GM12873 (cell line): ENCODE data around the gene FCHSD2.

Experiments used
- TF ChIP-seq, protein P1 (sequence below): IDR thresholded peaks from 2 replicates; pipeline ENCODE4 v1.5.1; 2012; ENCODE audit warnings: low read depth, mild to moderate bottlenecking, moderate library complexity, low read length, control low read depth; ENCODE audit not compliant: insufficient read depth; ENCODE audit errors: missing control alignments

Gene FCHSD2

DNA sequence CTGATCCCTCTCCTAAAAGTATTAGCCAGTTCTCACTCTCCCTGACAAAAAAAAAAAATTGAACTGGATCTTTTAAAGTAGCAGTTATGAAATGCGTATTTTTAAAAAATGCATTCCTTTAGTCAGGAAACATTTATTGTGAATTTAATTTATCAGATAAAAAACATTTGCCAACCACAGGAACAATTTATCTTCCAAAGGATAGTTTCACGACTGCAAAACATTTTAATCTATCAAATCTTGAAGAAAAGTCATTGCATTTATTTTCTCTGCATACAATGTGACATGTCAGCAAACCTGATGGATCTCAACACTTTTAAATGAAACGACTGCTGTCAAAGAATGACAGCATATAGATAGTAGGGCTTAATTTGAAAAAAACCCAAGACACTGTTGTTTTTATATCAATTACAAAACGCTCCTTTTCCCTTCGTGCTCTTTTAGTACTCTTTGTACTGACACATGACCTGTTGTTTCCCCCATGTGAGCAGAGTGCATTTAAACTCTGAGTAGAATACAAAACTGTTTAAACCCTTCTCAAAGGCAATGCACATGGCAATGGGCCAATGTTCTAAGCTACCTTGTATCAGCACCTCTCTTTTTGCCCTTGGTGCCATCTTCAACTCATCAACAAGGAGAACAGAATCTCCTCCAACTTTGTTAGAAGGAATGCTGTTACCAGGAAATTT lies 220.9 kb downstream of the FCHSD2 start:
- TF ChIP-seq, protein P1, sequence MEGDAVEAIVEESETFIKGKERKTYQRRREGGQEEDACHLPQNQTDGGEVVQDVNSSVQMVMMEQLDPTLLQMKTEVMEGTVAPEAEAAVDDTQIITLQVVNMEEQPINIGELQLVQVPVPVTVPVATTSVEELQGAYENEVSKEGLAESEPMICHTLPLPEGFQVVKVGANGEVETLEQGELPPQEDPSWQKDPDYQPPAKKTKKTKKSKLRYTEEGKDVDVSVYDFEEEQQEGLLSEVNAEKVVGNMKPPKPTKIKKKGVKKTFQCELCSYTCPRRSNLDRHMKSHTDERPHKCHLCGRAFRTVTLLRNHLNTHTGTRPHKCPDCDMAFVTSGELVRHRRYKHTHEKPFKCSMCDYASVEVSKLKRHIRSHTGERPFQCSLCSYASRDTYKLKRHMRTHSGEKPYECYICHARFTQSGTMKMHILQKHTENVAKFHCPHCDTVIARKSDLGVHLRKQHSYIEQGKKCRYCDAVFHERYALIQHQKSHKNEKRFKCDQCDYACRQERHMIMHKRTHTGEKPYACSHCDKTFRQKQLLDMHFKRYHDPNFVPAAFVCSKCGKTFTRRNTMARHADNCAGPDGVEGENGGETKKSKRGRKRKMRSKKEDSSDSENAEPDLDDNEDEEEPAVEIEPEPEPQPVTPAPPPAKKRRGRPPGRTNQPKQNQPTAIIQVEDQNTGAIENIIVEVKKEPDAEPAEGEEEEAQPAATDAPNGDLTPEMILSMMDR: no peak

DNA sequence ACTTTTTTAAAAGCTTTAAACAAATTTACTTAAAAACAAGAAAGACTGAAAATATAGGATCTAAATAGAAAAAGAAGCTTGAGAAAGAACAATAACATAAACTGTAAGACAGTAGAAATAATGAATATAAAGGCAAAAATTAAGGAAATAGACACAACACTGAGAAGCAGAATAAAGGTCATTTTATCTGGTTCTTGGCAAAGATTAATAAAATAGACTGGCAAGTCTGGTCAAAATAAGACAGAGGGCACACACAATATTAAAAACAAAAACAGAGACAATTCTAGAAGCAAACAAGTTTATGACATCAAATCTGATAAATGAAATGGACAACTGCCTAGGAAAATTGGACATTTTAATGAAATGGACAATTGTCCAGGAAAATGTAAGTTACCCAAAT lies 222.1 kb downstream of the FCHSD2 start:
- TF ChIP-seq, protein P1: no peak

DNA sequence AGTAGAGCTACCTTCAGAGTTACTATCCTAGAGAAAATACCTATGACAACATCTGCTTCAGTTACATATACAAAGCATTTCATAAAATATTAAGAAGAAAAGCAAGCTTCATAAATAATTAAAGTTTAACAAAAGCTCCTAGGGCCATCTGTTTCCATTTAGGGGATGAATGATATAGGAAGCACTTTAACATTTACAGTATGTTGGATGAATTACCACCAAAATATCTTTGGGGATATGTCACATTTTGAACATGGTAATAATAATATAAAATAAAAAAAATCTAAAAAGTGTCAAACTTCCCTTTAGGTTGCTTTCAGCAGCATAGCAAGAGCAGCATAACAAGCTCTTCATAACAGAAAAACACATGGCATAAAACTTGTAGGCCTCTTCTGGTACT lies 223.3 kb downstream of the FCHSD2 start:
- TF ChIP-seq, protein P1: no peak

DNA sequence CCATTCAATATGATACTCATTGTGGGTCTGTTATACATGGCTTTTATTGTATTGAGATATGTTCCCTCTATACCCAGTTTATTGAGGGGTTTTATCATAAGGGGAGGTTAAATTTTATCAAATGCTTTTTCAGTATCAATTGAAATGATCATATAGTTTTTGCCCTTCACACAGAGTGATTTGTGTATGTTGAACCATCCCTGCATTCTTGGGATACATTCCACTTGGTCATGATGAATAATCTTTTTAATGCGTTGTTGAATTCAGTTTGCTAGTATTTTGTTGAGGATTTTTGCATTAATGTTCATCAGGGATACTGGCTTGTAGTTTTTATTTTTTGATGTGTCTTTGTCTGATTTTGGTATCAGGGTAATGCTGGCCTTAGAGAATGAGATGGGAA lies 229.9 kb downstream of the FCHSD2 start:
- TF ChIP-seq, protein P1: no peak

DNA sequence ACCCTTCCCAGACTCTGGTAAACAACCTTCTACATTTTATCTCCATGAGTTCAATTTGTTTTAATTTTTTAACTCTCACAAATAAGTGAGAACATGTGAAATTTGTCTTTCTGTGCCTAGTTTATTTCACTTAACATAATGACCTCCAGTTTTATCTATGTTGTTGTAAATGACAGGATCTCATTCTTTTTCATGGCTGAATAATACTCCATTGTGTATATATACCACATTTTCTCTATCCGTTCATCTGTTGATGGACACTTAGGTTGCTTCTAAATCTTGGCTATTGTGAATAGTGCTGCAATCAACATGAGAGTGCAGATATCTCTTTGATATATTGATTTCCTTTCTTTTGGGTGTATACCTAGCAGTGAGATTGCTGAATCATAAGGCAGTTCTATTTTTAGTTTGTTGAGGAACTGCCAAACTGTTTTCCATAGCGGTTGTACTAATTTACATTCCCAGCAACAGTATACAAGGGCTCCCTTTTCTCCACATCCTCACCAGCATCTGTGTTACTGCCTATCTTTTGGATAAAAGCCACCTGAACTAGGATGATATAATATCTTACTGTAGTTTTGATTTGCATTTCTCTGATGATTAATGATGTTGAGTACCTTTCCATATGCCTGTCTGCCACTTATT lies 234.0 kb downstream of the FCHSD2 start:
- TF ChIP-seq, protein P1: no peak

DNA sequence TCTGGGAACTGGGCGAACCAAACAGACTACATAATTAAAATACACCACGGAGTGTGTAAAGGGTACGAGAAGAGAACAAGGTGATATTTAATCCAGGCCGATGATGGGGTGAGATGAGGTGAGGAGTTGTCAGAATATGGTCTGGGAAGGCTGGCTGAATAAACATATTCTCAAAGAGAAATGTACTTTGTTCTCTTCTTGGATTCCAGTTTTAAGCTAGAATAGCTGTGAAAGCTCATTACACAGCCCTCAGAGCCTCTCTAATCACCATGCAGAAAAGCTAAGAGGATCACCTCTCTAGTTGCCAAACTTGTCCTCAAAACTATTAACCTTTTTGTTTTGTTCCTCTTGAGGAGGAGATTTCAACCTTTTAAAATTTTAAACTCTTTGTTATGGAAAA lies 238.1 kb downstream of the FCHSD2 start:
- TF ChIP-seq, protein P1: no peak

DNA sequence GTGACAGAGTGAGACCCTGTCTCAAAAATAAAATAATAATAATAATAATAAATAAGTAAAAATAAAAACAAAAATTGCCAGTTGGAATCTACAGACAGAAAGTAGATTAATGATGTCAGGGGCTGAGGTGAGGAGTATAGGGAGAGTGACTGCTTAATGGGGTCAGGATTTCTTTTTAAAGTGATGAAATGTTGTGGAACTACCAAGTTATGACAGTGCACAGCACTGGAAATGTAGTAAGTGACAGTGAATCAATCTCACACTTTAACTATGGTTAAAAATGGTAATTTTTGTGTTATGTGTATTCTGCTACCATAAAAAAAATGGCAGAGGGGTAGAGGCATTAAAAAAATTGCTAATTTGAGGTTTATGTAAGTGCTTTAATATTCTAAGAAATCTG lies 240.7 kb downstream of the FCHSD2 start:
- TF ChIP-seq, protein P1: no peak
